RWPE2 (cell line): ENCODE results near the gene PRH2.

Experiments used
- ATAC-seq: fragments of 200-7000 bp; cut with Tn5 transposase; 3 replicates; pipeline ENCODE4 v1.9.1; 2021; ENCODE audit warnings: low read depth
- DNase-seq: peaks from one replicate; pipeline ENCODE4 v3.0.0-alpha.2; 2020; ENCODE audit warnings: low spot score
- H3K27ac ChIP-seq: fragments of 450-650 bp; 2 replicates; pipeline ENCODE4 v1.5.1; 2017; ENCODE audit warnings: mild to moderate bottlenecking; ENCODE audit not compliant: poor library complexity, severe bottlenecking
- H3K27me3 ChIP-seq: fragments of 250-450 bp; sonication (Bioruptor Pico); 2 replicates; pipeline ENCODE4 v1.5.1; 2021; ENCODE audit warnings: mild to moderate bottlenecking, moderate library complexity; ENCODE audit not compliant: insufficient read depth, poor library complexity, severe bottlenecking
- H3K36me3 ChIP-seq: fragments of 250-450 bp; sonication (Bioruptor Pico); 2 replicates; pipeline ENCODE4 v1.5.1; 2020; ENCODE audit warnings: low read depth, mild to moderate bottlenecking, moderate library complexity
- H3K4me1 ChIP-seq: fragments of 250-450 bp; sonication (Bioruptor Pico); 2 replicates; pipeline ENCODE4 v1.5.1; 2021; ENCODE audit warnings: mild to moderate bottlenecking, moderate library complexity; ENCODE audit not compliant: insufficient read depth, poor library complexity, severe bottlenecking
- H3K4me3 ChIP-seq: fragments of 250-450 bp; sonication (Bioruptor Pico); 2 replicates; pipeline ENCODE4 v1.5.1; 2021; ENCODE audit warnings: mild to moderate bottlenecking, moderate library complexity; ENCODE audit not compliant: severe bottlenecking
- H3K9me3 ChIP-seq: fragments of 250-450 bp; sonication (Bioruptor Pico); 2 replicates; pipeline ENCODE4 v1.5.1; 2021; ENCODE audit warnings: mild to moderate bottlenecking, moderate library complexity; ENCODE audit not compliant: severe bottlenecking
- TF ChIP-seq, protein P1 (sequence below): fragments of 450-650 bp; IDR thresholded peaks from one replicate; pipeline ENCODE4 v1.5.1; 2017; ENCODE audit warnings: mild to moderate bottlenecking, moderate library complexity; ENCODE audit not compliant: poor library complexity, severe bottlenecking

PRH2 gene

GRCh38 chr12:10982244-10982643, 53.2 kb downstream of the PRH2 start:
- no peaks in the 10 kb centered on the region for H3K4me1 ChIP-seq
- no peaks in the 10 kb centered on the region for H3K9me3 ChIP-seq
- DNase-seq (no peak), ATAC-seq (no peak)
- no peaks in the 10 kb centered on the region for H3K27me3 ChIP-seq
- TF ChIP-seq, protein P1, sequence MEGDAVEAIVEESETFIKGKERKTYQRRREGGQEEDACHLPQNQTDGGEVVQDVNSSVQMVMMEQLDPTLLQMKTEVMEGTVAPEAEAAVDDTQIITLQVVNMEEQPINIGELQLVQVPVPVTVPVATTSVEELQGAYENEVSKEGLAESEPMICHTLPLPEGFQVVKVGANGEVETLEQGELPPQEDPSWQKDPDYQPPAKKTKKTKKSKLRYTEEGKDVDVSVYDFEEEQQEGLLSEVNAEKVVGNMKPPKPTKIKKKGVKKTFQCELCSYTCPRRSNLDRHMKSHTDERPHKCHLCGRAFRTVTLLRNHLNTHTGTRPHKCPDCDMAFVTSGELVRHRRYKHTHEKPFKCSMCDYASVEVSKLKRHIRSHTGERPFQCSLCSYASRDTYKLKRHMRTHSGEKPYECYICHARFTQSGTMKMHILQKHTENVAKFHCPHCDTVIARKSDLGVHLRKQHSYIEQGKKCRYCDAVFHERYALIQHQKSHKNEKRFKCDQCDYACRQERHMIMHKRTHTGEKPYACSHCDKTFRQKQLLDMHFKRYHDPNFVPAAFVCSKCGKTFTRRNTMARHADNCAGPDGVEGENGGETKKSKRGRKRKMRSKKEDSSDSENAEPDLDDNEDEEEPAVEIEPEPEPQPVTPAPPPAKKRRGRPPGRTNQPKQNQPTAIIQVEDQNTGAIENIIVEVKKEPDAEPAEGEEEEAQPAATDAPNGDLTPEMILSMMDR, result no peak
- no peak overlapping the region for H3K27ac ChIP-seq
- H3K36me3 ChIP-seq, result no peaks in the 10 kb centered on the region
- H3K4me3 ChIP-seq, result no peak overlapping the region
